NCI-H82 (cell line): ENCODE measurements around the gene C5orf58.

Source experiments
- DNase-seq: peaks from one replicate; lab custom pipeline; 2025; lab: John Stamatoyannopoulos, UW

C5orf58 gene

DNA sequence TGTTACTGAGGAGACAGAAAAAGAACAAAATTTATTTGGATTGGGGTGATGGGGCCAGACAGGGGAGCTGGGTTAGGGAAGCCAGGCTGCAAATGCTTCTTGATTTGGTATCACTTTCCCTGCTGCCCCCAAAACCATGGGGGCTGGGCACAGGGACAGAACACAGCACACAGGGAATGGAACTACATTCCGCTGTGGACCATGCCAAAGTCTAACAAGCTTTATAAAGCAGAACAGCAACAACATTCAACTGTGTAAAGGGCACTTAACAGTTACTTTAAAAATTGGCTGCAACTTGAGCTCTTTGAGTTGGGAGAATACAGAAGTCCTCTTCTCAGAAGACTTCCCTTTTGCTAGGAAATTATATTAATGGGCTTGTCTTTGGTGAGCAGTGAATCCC lies 23.8 kb downstream of the C5orf58 start:
- no peak for DNase-seq

- DNase-seq: no peak
Measured at GRCh38 chr5:170257370-170257769, 24.6 kb downstream of the C5orf58 start.

DNA sequence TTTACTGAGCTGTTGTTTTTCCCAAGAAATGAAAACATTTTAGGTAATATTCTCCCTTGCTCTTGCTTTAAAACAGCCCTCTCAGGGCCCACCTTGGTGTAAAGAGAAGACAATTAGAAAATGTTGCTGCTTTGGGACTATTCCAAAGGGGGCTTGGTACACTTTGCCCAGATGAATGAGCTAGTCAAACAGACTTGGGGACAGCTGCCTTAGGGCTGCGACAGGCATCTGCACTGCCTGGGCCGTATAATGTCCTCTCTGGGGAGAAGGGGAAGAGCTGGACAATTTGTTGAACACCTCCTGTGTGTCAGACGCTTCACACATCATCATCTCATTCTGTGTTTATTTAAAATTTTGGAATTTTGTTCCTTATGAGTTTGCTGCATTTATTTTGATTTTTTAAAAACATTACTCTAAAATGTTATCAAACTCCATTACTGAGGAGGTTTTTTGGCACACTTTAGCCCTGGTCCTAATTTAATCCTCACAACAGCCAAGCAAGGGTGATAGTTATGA lies 28.8 kb downstream of the C5orf58 start:
- no peak for DNase-seq

DNA sequence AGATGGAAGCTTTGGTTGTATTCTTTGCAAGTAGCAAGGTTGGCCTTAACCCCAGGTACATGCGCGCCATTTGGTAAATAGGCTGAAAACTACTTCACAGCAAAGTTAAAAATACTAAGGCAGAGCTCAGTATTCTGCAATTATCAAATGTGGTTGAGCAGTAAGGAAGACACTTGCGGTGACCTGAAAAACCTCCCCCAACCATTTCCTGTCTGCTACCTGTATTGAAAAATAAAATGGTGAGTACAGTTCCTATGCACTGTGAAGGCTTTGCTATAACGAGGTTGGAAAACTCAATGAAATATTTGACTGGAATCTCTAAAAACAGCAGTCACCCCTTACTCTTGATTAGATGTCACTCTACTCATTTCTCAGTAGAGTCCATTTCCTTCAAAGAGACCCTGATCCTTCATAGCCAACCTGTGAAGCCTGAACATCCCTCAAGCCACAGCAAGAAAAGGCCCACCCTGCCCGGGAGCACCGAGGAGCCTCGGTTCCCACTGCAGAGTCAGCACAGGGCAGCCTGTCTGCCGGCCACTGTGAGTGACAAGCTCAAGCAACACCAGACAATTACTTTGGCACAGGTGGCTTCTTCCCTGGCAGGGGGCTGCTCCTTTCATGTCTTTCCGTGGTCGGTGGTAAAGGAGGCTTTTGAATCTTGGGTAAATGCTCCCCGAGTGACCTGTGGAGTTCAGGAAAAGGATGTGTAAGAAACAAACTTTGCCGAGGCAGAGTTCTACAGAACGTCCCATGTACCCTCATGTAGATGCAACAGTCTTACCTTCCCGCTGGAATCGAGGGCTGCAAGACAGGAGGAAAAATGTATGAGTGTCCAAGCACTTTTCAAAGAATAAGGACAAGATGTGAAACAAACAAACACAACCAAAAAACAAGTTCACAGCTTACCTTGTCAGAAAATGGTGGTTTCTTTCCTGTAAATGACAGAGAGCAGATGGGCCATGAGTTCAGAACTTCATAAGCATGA lies 29.6 kb downstream of the C5orf58 start:
- no peak for DNase-seq

DNA sequence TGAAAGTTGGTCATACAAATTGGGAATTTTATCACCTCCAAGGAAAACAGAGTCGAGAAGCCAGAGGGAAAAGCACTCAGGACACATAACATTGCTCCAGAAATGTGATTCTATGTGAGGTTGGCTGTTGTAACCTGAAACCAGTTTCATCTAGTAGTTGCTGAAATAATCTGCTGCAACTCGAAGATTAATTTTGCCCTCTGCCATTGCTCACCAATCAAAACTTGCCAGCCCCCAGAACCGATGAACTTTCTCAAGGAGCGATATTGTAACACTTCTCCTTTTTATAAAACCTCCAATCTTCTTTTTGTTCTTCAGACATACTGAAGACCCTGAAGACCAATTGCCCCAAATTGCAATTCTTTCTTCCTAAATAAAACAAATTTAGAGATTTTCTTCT lies 31.1 kb downstream of the C5orf58 start:
- no peak for DNase-seq

GRCh38 chr5:170265522-170265921 lies 32.7 kb downstream of the C5orf58 start:
- no peak for DNase-seq

DNA sequence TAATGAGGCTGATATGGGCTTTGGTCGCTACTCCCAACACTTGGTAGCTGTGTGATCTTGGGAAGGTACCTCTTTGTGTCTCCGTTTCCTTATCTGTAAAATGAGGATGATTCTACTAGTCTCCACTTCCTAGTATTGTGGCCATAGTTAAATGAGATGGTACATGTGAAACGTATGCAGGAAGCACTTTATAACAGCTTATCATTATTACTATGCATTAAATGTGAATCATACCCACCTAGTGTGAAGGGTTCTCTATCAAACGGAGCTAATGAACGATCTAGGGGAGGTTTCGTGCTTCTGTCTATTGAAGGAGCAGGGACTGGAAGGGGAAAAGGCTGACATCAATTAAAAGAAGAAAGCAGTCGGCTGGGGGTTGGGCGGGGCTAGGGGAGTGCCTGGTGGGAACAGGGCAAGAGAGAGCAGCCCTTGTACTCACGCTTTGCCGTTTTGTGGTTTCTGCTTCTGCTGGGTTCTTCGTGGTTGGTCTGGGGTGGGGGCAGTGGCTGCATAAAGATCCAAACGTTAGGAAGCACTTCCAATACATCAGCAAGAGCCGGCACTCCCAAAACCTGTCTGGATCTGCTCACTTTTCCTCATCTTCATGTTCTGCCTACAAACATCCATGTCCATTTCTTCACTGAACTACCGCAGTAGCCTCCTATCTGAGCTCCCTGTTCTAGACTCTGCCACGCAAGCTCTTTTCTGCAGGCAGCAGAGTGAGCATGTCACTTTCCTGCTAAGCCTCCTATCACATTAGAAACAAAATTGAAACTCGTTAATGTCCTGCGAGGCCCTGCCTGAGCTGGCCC lies 34.0 kb downstream of the C5orf58 start:
- no peak for DNase-seq

GRCh38 chr5:170267431-170268152 lies 34.8 kb downstream of the C5orf58 start:
- peak; percentile 60 for DNase-seq

DNA sequence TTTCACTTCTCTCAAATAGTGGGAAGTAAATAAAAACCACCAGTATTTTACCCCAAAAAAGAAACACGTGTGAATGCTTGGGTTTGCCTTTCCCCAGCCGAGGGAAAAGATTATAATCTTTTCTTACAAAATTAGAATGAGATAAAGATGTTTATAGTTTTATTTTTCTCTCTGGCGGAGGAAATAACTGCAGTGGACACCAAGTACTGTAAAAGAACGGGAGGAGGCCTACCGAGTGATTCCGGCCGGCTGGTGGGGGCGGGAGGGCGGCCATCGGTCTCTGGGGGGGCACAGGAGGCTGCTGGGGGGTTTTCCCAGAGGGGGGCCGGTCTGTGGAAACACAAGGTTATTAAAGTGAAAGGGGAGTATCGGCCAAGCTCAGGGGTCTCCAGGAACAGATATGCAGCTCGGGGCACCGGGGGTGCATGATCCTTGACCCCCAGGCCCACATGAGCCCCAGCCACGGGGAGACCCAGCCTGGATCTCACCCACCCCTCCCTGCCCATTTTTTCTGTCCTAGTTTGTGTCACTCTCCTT lies 35.4 kb downstream of the C5orf58 start:
- no peak for DNase-seq

- no peak for DNase-seq
Measured at GRCh38 chr5:170268884-170269283, 36.1 kb downstream of the C5orf58 start.

DNA sequence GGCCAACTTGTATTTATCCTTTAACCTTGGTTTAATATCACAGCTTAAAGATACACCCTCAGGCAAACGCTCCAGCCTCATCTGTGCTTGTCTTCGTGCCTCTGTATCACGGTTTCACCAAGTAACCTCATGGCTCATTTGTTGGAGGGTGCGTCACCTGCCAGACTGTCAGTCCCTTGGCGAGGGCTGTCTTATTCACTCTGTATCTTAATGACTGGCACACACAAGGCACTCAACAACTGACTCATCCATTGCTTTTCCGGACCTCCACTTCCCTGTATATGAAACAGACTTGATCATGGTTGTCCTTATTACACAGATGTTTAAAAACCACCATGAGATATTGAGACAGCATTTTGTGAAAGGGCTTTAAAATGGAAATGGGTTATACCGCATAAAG lies 36.8 kb downstream of the C5orf58 start:
- no peak for DNase-seq

DNA sequence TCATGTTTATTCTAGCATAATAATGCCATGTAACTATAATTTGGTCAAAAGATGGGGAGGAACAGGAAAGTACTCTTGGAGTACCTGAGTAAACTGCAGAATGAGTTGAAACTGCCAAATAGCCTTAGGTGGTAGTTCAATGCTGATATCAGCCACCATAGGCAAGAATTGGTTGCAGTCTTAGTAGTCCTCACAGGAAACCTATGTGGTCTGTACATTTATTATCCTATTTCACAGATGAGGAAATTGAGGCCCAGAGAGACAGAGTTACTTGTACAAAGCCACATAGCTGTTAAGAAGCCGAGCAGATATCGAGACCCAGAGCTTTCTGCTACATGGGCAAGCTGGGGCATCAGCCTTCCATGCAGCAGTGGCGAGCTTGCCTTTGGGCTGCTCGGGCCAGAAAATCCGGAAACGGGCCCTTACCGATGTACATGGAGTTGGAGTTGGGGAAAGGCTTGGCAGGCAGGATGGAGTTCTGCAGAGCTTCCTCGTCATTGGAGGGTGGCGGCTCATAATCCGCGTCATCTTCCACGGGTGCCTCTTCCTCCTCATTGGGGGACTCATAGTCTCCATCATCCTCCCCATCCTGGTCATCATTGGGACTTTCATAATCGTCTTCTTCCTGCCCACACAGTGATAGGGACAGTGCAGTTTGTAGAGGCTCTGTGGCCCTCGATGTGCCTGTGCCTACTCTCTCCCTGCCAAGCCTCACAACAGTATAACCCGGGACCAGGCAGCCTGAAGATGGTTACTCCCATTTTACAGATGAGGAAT lies 37.7 kb downstream of the C5orf58 start:
- DNase-seq: no peak

DNA sequence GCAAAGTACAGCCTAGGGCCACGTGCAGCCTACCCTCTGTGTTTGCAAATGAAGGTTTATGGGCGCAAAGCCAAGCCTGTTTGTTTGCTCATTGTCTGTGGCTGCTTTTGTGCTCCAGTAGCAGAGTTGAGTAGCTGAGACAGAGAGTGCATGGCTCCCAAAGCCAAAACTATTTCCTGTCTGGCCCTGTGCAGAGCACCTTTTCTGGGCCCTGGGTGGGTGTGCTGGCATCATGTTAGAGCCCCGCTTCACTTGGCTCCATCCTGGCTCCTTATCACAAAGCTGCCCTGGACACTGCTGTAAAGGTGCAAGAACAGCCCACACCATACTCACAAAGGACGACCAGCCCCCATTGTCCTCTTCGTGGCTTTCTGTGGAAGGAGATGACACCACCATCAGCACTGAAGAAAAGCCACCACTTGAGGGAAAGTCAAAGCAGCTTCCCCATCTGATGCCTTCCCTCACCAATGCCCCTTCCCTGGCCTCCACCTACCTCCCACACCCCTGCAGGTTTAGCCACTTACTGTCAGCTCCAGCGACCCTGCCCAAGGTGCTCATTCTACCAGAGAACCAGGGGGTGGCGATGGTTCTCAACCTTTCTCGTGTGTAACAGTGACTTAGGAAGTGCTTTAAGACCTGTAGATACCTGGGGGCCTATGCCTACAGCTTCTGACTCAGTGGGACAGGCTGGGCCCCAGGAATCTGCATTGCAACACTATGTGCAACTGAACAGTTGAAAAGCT lies 41.4 kb downstream of the C5orf58 start:
- DNase-seq: peak; percentile 8

- no peak for DNase-seq
Measured at GRCh38 chr5:170275376-170275994, 42.7 kb downstream of the C5orf58 start.

DNA sequence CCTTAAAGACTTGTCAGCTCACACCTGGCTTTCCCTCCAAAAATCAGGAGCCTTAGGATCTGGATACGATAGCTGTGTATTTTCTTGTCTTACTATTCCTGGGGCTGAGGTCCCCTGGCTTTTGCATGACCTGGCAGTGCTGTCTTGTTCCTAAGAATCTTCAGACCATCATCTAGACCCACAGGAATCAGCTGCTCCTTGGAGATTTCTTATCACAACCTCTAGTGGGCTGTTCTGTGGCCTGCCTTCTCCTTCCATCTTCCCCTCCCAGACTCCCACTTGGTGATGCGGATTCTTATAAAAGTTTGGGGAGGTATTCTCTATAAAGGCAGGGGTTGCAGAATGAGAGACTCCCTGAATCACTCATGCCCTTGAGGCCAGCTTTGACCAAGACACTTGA lies 43.4 kb downstream of the C5orf58 start:
- no peak for DNase-seq

GRCh38 chr5:170277867-170278281 lies 45.1 kb downstream of the C5orf58 start:
- DNase-seq: no peak

DNA sequence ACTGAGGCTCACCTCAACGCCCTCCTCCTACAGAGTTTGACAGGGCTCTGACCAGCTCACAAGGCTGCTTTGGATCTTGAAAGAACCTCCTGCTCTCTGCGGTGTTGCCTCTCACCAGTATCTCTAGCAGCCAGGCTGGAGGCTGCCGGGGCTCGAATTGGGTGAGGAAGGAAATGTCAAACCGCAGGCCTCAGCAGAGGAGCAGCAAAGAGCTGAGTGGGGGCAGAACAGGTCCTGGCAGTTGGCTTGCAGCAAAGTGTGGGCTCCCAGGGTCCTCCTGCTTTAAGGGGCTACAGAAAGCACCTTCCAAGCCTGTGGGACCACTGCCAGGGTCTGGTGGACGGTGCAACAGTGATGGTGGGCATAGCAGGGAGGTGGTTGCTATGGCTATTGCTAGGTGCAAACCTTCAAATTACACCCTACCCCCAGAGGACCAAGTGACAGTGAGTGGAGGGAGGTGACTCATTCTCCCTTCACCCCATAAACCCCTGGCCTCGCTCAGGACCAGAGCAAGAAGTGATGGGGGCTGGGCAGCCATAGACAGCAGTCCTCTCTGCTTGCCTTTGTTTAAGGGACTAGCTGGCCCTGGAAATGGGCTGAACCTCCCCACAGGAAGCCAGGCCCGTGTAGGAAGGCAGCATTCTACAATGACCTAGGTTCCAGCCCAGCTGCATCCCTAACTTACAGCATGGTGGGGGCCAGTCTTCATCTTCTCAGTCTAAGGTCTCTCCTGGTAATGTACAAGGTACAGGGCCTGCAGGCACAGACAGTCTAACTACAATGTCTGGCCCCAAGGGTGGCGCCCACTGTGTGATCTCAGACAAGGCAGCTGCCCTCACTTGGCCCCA lies 46.0 kb downstream of the C5orf58 start:
- no peak for DNase-seq

DNA sequence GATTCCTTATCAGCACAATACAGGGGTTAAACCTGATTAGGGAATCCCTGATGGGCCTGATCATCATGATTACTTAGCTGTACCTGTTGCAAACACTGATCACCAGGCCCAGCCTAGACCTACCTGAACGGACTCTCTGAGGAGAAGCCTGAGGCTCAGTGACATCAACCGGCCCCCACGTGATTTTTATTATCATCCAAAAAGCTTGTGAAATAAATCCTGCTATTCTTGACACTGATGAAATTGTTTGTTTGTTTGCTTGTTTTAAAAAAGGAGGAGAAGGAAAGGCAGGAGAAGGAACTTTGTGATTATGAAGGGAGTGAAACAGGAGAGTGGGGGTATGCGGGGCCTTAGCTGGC lies 46.7 kb downstream of the C5orf58 start:
- no peak for DNase-seq

GRCh38 chr5:170280011-170280493 lies 47.3 kb downstream of the C5orf58 start:
- DNase-seq: no peak
